Activated naive CD4-positive, alpha-beta T cell treated with anti-CD3 and anti-CD28 coated beads, Interleukin-2, amount 10 ng/mL, durations not matched to agents 7 days and 5 days (primary cell): Measurements from ENCODE around the gene PDZD2.

Experiments used
- CTCF ChIA-PET: fragments of 350-600 bp; sonication (Branson Sonifier 250); formaldehyde crosslinking; loops from one replicate; lab custom pipeline; 2021; ENCODE audit warnings: antibody characterized with exemption; lab: Charles Lee
- DNase-seq: peaks from one replicate; pipeline ENCODE4 v3.0.0-alpha.2; 2020
- H3K27ac Mint-ChIP-seq: one replicate; pipeline ENCODE4 v1.8.0; 2021; ENCODE audit warnings: mild to moderate bottlenecking, moderate library complexity, mixed read lengths
- H3K27me3 Mint-ChIP-seq: one replicate; pipeline ENCODE4 v1.8.0; 2021; ENCODE audit warnings: mild to moderate bottlenecking, mixed read lengths
- H3K36me3 Mint-ChIP-seq: one replicate; pipeline ENCODE4 v1.8.0; 2021; ENCODE audit warnings: mixed read lengths
- H3K4me1 Mint-ChIP-seq: one replicate; pipeline ENCODE4 v1.8.0; 2021; ENCODE audit warnings: mixed read lengths
- H3K4me3 Mint-ChIP-seq: one replicate; pipeline ENCODE4 v1.8.0; 2021; ENCODE audit warnings: mild to moderate bottlenecking, moderate library complexity, mixed read lengths
- H3K9me3 Mint-ChIP-seq: one replicate; pipeline ENCODE4 v1.8.0; 2021; ENCODE audit warnings: mixed read lengths

Gene PDZD2

GRCh38 chr5:32123058-32123805, 484.3 kb downstream of the PDZD2 start:
- DNase-seq, result no peak
- no peaks in the 10 kb centered on the region for H3K9me3 Mint-ChIP-seq
- CTCF ChIA-PET, result no interaction called here
- no peaks in the 10 kb centered on the region for H3K27me3 Mint-ChIP-seq
- H3K27ac Mint-ChIP-seq, result no peak overlapping the region
- peaks cover 39% of the 10 kb centered on the region for H3K36me3 Mint-ChIP-seq
- no peak overlapping the region for H3K4me3 Mint-ChIP-seq
- no peaks in the 10 kb centered on the region for H3K4me1 Mint-ChIP-seq

- H3K4me3 Mint-ChIP-seq, result no peak overlapping the region
- no peaks in the 10 kb centered on the region for H3K9me3 Mint-ChIP-seq
- CTCF ChIA-PET, result no interaction called here
- no peak overlapping the region for H3K27ac Mint-ChIP-seq
- no peak for DNase-seq
- peaks cover 43% of the 10 kb centered on the region for H3K36me3 Mint-ChIP-seq
- H3K27me3 Mint-ChIP-seq, result no peaks in the 10 kb centered on the region
- H3K4me1 Mint-ChIP-seq, result no peaks in the 10 kb centered on the region
Measured at GRCh38 chr5:32123889-32124676, 485.2 kb downstream of the PDZD2 start.

- no peak for DNase-seq
- peaks cover 2% of the 10 kb centered on the region for H3K4me1 Mint-ChIP-seq
- H3K9me3 Mint-ChIP-seq, result no peaks in the 10 kb centered on the region
- CTCF ChIA-PET, result no interaction called here
- H3K27me3 Mint-ChIP-seq, result no peaks in the 10 kb centered on the region
- H3K4me3 Mint-ChIP-seq, result no peak overlapping the region
- H3K27ac Mint-ChIP-seq, result peak overlapping the region; percentile 4
- H3K36me3 Mint-ChIP-seq, result peaks cover 42% of the 10 kb centered on the region
Measured at GRCh38 chr5:32126691-32127090, 487.8 kb downstream of the PDZD2 start.

- Mint-ChIP-seq H3K27me3 (no peaks in the 10 kb centered on the region), H3K4me1 (peaks cover 2% of the 10 kb centered on the region), H3K9me3 (no peaks in the 10 kb centered on the region), H3K27ac (no peak overlapping the region), H3K4me3 (no peak overlapping the region), H3K36me3 (peaks cover 42% of the 10 kb centered on the region)
- DNase-seq, result no peak
- CTCF ChIA-PET, result no interaction called here
Measured at GRCh38 chr5:32127711-32128110, 488.8 kb downstream of the PDZD2 start.

GRCh38 chr5:32129074-32129598, 490.2 kb downstream of the PDZD2 start:
- CTCF ChIA-PET, result no interaction called here
- no peak for DNase-seq
- H3K27ac Mint-ChIP-seq, result no peak overlapping the region

GRCh38 chr5:32130865-32131264, 491.9 kb downstream of the PDZD2 start:
- H3K36me3 Mint-ChIP-seq, result peaks cover 53% of the 10 kb centered on the region
- no peak for DNase-seq
- H3K4me1 Mint-ChIP-seq, result peaks cover 2% of the 10 kb centered on the region
- H3K9me3 Mint-ChIP-seq, result no peaks in the 10 kb centered on the region
- H3K27ac Mint-ChIP-seq, result no peak overlapping the region
- no peak overlapping the region for H3K4me3 Mint-ChIP-seq
- no peaks in the 10 kb centered on the region for H3K27me3 Mint-ChIP-seq
- CTCF ChIA-PET, result no interaction called here

More at GRCh38 chr5:32129074-32129598, 490.2 kb downstream of the PDZD2 start:
- Mint-ChIP-seq H3K9me3 (no peaks in the 10 kb centered on the region), H3K36me3 (peaks cover 49% of the 10 kb centered on the region), H3K27me3 (no peaks in the 10 kb centered on the region), H3K4me3 (no peak overlapping the region), H3K4me1 (peaks cover 2% of the 10 kb centered on the region)

GRCh38 chr5:32131604-32132003, 492.7 kb downstream of the PDZD2 start:
- CTCF ChIA-PET, result no interaction called here
- H3K27ac Mint-ChIP-seq, result no peak overlapping the region
- no peaks in the 10 kb centered on the region for H3K9me3 Mint-ChIP-seq
- no peak for DNase-seq
- H3K4me1 Mint-ChIP-seq, result peaks cover 2% of the 10 kb centered on the region
- no peaks in the 10 kb centered on the region for H3K27me3 Mint-ChIP-seq
- H3K36me3 Mint-ChIP-seq, result peaks cover 46% of the 10 kb centered on the region
- H3K4me3 Mint-ChIP-seq, result no peak overlapping the region

GRCh38 chr5:32132757-32133156, 493.8 kb downstream of the PDZD2 start:
- Mint-ChIP-seq H3K4me1 (peaks cover 2% of the 10 kb centered on the region), H3K27ac (no peak overlapping the region), H3K9me3 (no peaks in the 10 kb centered on the region), H3K27me3 (no peaks in the 10 kb centered on the region), H3K36me3 (peaks cover 42% of the 10 kb centered on the region), H3K4me3 (no peak overlapping the region)
- DNase-seq, result no peak
- CTCF ChIA-PET, result no interaction called here

- Mint-ChIP-seq H3K36me3 (peaks cover 48% of the 10 kb centered on the region), H3K27me3 (no peaks in the 10 kb centered on the region), H3K4me3 (no peak overlapping the region), H3K27ac (no peak overlapping the region), H3K4me1 (peaks cover 2% of the 10 kb centered on the region), H3K9me3 (no peaks in the 10 kb centered on the region)
- CTCF ChIA-PET, result no interaction called here
- DNase-seq, result no peak
Measured at GRCh38 chr5:32135086-32135485, 496.2 kb downstream of the PDZD2 start.

- CTCF ChIA-PET, result no interaction called here
- no peak overlapping the region for H3K4me3 Mint-ChIP-seq
- DNase-seq, result no peak
- H3K27me3 Mint-ChIP-seq, result no peaks in the 10 kb centered on the region
- no peak overlapping the region for H3K27ac Mint-ChIP-seq
- peaks cover 45% of the 10 kb centered on the region for H3K36me3 Mint-ChIP-seq
- no peaks in the 10 kb centered on the region for H3K4me1 Mint-ChIP-seq
- H3K9me3 Mint-ChIP-seq, result no peaks in the 10 kb centered on the region
Measured at GRCh38 chr5:32136342-32136741, 497.4 kb downstream of the PDZD2 start.

- peaks cover 35% of the 10 kb centered on the region for H3K36me3 Mint-ChIP-seq
- H3K27ac Mint-ChIP-seq, result no peak overlapping the region
- H3K9me3 Mint-ChIP-seq, result no peaks in the 10 kb centered on the region
- H3K4me1 Mint-ChIP-seq, result no peaks in the 10 kb centered on the region
- CTCF ChIA-PET, result no interaction called here
- DNase-seq, result no peak
- no peaks in the 10 kb centered on the region for H3K27me3 Mint-ChIP-seq
- no peak overlapping the region for H3K4me3 Mint-ChIP-seq
Measured at GRCh38 chr5:32138839-32139493, 500.0 kb downstream of the PDZD2 start.

GRCh38 chr5:32143617-32144377, 504.9 kb downstream of the PDZD2 start:
- CTCF ChIA-PET, result no interaction called here
- Mint-ChIP-seq H3K9me3 (no peaks in the 10 kb centered on the region), H3K27me3 (no peaks in the 10 kb centered on the region), H3K4me1 (peaks cover 9% of the 10 kb centered on the region), H3K4me3 (no peak overlapping the region), H3K36me3 (peaks cover 39% of the 10 kb centered on the region), H3K27ac (no peak overlapping the region)
- no peak for DNase-seq

- DNase-seq, result no peak
- H3K36me3 Mint-ChIP-seq, result peaks cover 35% of the 10 kb centered on the region
- no peaks in the 10 kb centered on the region for H3K9me3 Mint-ChIP-seq
- H3K27ac Mint-ChIP-seq, result peak overlapping the region; percentile 5
- CTCF ChIA-PET, result no interaction called here
- no peaks in the 10 kb centered on the region for H3K27me3 Mint-ChIP-seq
- peaks cover 11% of the 10 kb centered on the region for H3K4me1 Mint-ChIP-seq
- H3K4me3 Mint-ChIP-seq, result no peak overlapping the region
Measured at GRCh38 chr5:32144378-32145207, 505.7 kb downstream of the PDZD2 start.
